ENCODE measurements around the gene THBS2.

DNA sequence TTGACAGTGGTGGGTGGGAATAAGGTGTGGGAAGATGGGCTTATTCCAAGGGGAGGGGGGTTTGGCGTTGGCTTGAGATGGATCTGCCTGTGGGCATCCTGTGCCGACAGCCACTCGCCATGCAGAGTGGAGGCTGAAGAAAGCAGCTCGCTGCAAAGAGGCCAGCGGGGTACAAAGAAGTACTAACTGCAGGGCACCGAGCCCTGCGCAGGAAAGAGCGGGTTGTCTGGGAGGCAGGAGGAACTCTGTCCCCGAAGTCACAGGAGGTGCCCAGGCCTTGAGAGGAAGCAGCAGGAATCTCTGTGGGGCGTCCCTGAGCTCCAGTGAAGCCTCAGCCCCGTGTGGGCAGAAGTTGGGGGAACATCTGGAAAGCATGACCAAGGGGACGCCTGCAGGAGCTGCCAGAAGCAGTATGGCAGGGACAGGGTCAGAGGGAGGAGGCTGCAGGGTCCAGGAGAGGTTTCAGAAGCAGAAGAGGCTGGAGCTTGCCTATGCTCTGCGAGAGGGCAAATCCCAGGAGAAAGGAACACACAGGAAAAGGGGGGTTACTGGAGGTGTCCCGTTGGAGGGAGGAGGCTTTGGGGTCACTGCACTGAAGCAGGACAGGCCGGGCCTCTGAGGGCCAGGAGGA is 77.2 kb downstream of the THBS2 start:
- TF ChIP-seq, protein P1, sequence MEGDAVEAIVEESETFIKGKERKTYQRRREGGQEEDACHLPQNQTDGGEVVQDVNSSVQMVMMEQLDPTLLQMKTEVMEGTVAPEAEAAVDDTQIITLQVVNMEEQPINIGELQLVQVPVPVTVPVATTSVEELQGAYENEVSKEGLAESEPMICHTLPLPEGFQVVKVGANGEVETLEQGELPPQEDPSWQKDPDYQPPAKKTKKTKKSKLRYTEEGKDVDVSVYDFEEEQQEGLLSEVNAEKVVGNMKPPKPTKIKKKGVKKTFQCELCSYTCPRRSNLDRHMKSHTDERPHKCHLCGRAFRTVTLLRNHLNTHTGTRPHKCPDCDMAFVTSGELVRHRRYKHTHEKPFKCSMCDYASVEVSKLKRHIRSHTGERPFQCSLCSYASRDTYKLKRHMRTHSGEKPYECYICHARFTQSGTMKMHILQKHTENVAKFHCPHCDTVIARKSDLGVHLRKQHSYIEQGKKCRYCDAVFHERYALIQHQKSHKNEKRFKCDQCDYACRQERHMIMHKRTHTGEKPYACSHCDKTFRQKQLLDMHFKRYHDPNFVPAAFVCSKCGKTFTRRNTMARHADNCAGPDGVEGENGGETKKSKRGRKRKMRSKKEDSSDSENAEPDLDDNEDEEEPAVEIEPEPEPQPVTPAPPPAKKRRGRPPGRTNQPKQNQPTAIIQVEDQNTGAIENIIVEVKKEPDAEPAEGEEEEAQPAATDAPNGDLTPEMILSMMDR (IDR thresholded peaks at IDR 0.05; ENCODE audit: low read depth, low read length) = no peak
- TF ChIP-seq POLR2A (IDR thresholded peaks at IDR 0.05; ENCODE audit: extremely low read depth, insufficient read length) (no peak), MYC (IDR thresholded peaks at IDR 0.05; ENCODE audit: low read depth, low read length) (no peak)
- TF ChIP-seq, protein P2, sequence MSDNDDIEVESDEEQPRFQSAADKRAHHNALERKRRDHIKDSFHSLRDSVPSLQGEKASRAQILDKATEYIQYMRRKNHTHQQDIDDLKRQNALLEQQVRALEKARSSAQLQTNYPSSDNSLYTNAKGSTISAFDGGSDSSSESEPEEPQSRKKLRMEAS (IDR thresholded peaks at IDR 0.05; ENCODE audit: low read depth, low read length) = no peak

All from NB4 (cell line).